D341Med (cell line): ENCODE data around the gene SPATA17.
"Not testable (repeated sequence)": the region's sequence is repeated elsewhere in the genome, so short reads cannot be mapped to it uniquely, and the experiment has no call there.

Experiments
- DNase-seq: peaks from one replicate; pipeline ENCODE4 v3.0.0; 2012; ENCODE audit warnings: low spot score

Gene SPATA17

GRCh38 chr1:217630711-217631591 lies at the start of gene SPATA17, which contains the start of gene GPATCH2:
Gene SPATA17, plus strand, starts transcription at chr1:217631344. Its CDS starts 35 bp downstream, at chr1:217631379.
Gene GPATCH2, minus strand, starts transcription at chr1:217631090. Its CDS starts 119 bp downstream, at chr1:217630971.
- DNase-seq, result peak; percentile 90

GRCh38 chr1:217584286-217584811 lies 46.8 kb upstream of the SPATA17 start:
- not testable (repeated sequence) for DNase-seq

GRCh38 chr1:217585577-217585976 lies 45.6 kb upstream of the SPATA17 start:
- no peak for DNase-seq

- DNase-seq, result no peak
Observed at GRCh38 chr1:217586586-217586985, 44.6 kb upstream of the SPATA17 start.

- DNase-seq, result no peak
Observed at GRCh38 chr1:217590598-217590997, 40.5 kb upstream of the SPATA17 start.

- no peak for DNase-seq
Observed at GRCh38 chr1:217599154-217599553, 32.0 kb upstream of the SPATA17 start.

- DNase-seq, result no peak
Observed at GRCh38 chr1:217602380-217602779, 28.8 kb upstream of the SPATA17 start.

GRCh38 chr1:217605390-217605789 lies 25.8 kb upstream of the SPATA17 start:
- no peak for DNase-seq

- no peak for DNase-seq
Observed at GRCh38 chr1:217614200-217614712, 16.9 kb upstream of the SPATA17 start.

- no peak for DNase-seq
Observed at GRCh38 chr1:217617126-217617525, 14.0 kb upstream of the SPATA17 start.

GRCh38 chr1:217620814-217621213 lies 10.3 kb upstream of the SPATA17 start:
- no peak for DNase-seq

- no peak for DNase-seq
Observed at GRCh38 chr1:217622042-217622441, 9.1 kb upstream of the SPATA17 start.

- no peak for DNase-seq
Observed at GRCh38 chr1:217626321-217626720, 4.8 kb upstream of the SPATA17 start.

GRCh38 chr1:217627431-217627830 lies 3.7 kb upstream of the SPATA17 start:
- no peak for DNase-seq

- no peak for DNase-seq
Observed at GRCh38 chr1:217642455-217642854, 11.3 kb downstream of the SPATA17 start.

GRCh38 chr1:217647791-217648190 lies 16.6 kb downstream of the SPATA17 start:
- DNase-seq, result no peak

GRCh38 chr1:217650674-217651073 lies 19.5 kb downstream of the SPATA17 start:
- no peak for DNase-seq

GRCh38 chr1:217660353-217661062 lies 29.4 kb downstream of the SPATA17 start:
- peak; percentile 36 for DNase-seq

GRCh38 chr1:217661407-217661806 lies 30.3 kb downstream of the SPATA17 start:
- DNase-seq, result no peak

- no peak for DNase-seq
Observed at GRCh38 chr1:217668351-217668940, 37.3 kb downstream of the SPATA17 start.

- DNase-seq, result no peak
Observed at GRCh38 chr1:217673387-217673786, 42.2 kb downstream of the SPATA17 start.
